GM10248 (cell line): ENCODE data around the gene ERN1.

Experiments
- CTCF ChIA-PET: fragments of 300-600 bp; sonication (Branson Sonifier 250); formaldehyde crosslinking; extraction: SDS; loops from one replicate; lab custom pipeline; 2021; ENCODE audit warnings: antibody characterized with exemption; lab: Yijun Ruan, JAX
- POLR2A ChIA-PET: fragments of 350-650 bp; sonication (Branson Sonifier 250); formaldehyde crosslinking; extraction: SDS; loops from one replicate; lab custom pipeline; 2020; ENCODE audit warnings: antibody characterized with exemption; lab: Yijun Ruan, JAX
- DNase-seq: peaks from one replicate; pipeline ENCODE4 v3.0.0; 2012; ENCODE audit errors: extremely low spot score
- TF ChIP-seq, protein P1 (sequence below): IDR thresholded peaks from 2 replicates; pipeline ENCODE4 v1.5.1; 2012; ENCODE audit warnings: mild to moderate bottlenecking, low read depth; ENCODE audit errors: extremely low read depth, missing control alignments, control extremely low read depth

ERN1 gene

DNA sequence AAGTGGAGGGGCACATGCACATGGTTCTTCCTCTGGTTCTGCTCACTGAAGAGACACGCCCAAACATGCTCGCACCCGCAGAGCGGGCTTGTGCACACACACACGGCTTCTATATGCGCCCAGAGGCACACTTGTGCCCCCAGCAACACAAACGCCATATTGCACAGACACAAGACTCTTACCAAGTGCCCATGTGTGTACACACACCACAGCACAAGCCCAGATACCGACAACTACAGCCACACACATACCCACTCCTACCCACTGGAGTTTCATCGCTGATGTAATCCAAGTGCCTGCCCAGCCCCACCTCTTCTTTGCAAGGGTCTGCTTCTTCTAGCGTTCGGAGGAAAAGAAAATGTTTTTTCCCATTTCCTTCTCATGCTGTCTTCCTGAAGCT lies 138.3 kb downstream of the ERN1 start:
- TF ChIP-seq, protein P1, sequence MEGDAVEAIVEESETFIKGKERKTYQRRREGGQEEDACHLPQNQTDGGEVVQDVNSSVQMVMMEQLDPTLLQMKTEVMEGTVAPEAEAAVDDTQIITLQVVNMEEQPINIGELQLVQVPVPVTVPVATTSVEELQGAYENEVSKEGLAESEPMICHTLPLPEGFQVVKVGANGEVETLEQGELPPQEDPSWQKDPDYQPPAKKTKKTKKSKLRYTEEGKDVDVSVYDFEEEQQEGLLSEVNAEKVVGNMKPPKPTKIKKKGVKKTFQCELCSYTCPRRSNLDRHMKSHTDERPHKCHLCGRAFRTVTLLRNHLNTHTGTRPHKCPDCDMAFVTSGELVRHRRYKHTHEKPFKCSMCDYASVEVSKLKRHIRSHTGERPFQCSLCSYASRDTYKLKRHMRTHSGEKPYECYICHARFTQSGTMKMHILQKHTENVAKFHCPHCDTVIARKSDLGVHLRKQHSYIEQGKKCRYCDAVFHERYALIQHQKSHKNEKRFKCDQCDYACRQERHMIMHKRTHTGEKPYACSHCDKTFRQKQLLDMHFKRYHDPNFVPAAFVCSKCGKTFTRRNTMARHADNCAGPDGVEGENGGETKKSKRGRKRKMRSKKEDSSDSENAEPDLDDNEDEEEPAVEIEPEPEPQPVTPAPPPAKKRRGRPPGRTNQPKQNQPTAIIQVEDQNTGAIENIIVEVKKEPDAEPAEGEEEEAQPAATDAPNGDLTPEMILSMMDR: no peak
- POLR2A ChIA-PET: no interaction called here
- CTCF ChIA-PET: interaction anchor here (1.0 to 2.7 kb wide), 4 partner anchors 38 to 142 kb away, joined by 3 to 9 read pairs (median 5); no protein-coding TSS in a partner anchor
- DNase-seq: no peak

DNA sequence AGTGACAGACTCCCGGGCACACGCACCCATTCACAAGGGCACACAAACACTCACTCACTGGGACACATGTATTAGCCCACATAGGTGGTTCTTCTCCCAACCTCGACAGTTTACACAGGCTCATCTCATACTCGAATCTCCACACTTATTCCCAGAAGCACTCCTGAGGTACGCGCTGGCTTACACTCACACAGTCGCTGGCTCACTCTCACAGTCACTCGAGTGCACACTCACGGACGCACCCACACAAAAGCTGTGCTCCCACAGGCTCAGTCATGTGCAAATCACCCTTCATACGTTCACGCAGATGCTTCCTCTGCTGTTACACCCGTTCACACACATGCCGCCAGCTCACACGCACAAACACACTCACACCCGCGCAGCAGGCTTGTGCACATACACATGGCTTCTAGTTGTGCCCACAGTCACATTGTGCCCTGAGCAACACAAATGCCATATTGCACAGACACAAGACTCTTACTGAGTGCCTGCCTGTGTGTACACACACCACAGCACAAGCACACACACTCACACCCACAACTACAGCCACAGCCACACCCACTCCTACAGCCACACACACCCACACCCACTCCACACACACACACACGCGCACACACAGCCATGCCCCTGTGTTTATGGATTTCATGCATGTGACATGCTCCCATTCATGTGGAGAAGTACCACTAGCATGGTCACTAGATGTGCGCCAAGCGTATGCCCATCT lies 140.2 kb downstream of the ERN1 start:
- ChIA-PET POLR2A (no interaction called here), CTCF (interaction anchor here (0.8 to 2.7 kb wide), 20 partner anchors 9 to 106 kb away, joined by 3 to 13 read pairs (median 5); partner anchors contain the start of genes CD79B, CSHL1, GH1 and ICAM2)
- no peak for DNase-seq
- TF ChIP-seq, protein P1: no peak
